Inflammatory macrophage (primary cell): ENCODE data around the gene FOXK1.
"Not testable (repeated sequence)": the region's sequence is repeated elsewhere in the genome, so short reads cannot be mapped to it uniquely, and the experiment has no call there.

Experiments used
- DNase-seq, 2 donors: peaks; one replicate each; pipeline ENCODE4 v3.0.0-alpha.2; 2020 to 2022
- total RNA-seq, 18 experiments: gene quantifications; one replicate each; lab custom pipeline; 2026; ENCODE audit warnings: mixed read lengths in 6 of 18, inconsistent platforms in 2 of 18; lab: John Stamatoyannopoulos, UW

FOXK1 gene
- 17.7 to 91.4 (median 50.7) reads per million in 18 experiments for total RNA-seq

GRCh38 chr7:4681886-4682620 lies at the start of gene FOXK1:
FOXK1 (plus strand) TSS chr7:4682295; CDS start chr7:4682309, 14 bp downstream.
- peak; percentile 74 to 86 for DNase-seq

GRCh38 chr7:4633012-4633411 lies 49.1 kb upstream of the FOXK1 start:
- DNase-seq: no peak

GRCh38 chr7:4634166-4634565 lies 47.9 kb upstream of the FOXK1 start:
- peak in 1 of 2 donors; percentile 29 for DNase-seq

- DNase-seq: no peak
Observed at GRCh38 chr7:4638781-4639575, 43.1 kb upstream of the FOXK1 start.

- DNase-seq: no peak
Observed at GRCh38 chr7:4641091-4641666, 40.9 kb upstream of the FOXK1 start.

- DNase-seq: peak; percentile 96 to 98
Observed at GRCh38 chr7:4641667-4642467, 40.2 kb upstream of the FOXK1 start.

- peak in 1 of 2 donors; percentile 9 for DNase-seq
Observed at GRCh38 chr7:4642468-4643203, 39.5 kb upstream of the FOXK1 start.

GRCh38 chr7:4643204-4643471 lies 39.0 kb upstream of the FOXK1 start:
- DNase-seq: not testable (repeated sequence)

GRCh38 chr7:4645246-4645645 lies 36.8 kb upstream of the FOXK1 start:
- no peak for DNase-seq

- DNase-seq: no peak
Observed at GRCh38 chr7:4648111-4648510, 34.0 kb upstream of the FOXK1 start.

- DNase-seq: no peak
Observed at GRCh38 chr7:4650433-4651047, 31.6 kb upstream of the FOXK1 start.

- DNase-seq: no peak
Observed at GRCh38 chr7:4653771-4654170, 28.3 kb upstream of the FOXK1 start.

GRCh38 chr7:4655311-4655710 lies 26.8 kb upstream of the FOXK1 start:
- no peak for DNase-seq

- DNase-seq: no peak
Observed at GRCh38 chr7:4655896-4656295, 26.2 kb upstream of the FOXK1 start.

GRCh38 chr7:4657640-4658417 lies 24.3 kb upstream of the FOXK1 start:
- no peak for DNase-seq

GRCh38 chr7:4659551-4660286 lies 22.4 kb upstream of the FOXK1 start:
- DNase-seq: peak; percentile 21 to 41

- DNase-seq: no peak
Observed at GRCh38 chr7:4661871-4662270, 20.2 kb upstream of the FOXK1 start.

GRCh38 chr7:4663239-4664018 lies 18.7 kb upstream of the FOXK1 start:
- DNase-seq: no peak

- DNase-seq: peak; percentile 16 to 38
Observed at GRCh38 chr7:4665661-4666060, 16.4 kb upstream of the FOXK1 start.
